GM23248 (cell line): Measurements from ENCODE around the gene CD244. TPM values are rescaled to one million over a fixed set of nuclear protein-coding genes. Genes with fewer than 3 reads are reported as not detected.
"Not testable (repeated sequence)": the region's sequence is repeated elsewhere in the genome, so short reads cannot be mapped to it uniquely, and the experiment has no call there.

Experiments used
- DNase-seq: peaks from one replicate; pipeline ENCODE4 v3.0.0-alpha.2; 2015
- H2AFZ ChIP-seq: fragments of 200-600 bp; sonication (generic); 2 replicates; pipeline ENCODE4 v1.6.1; 2016; ENCODE audit warnings: antibody characterized with exemption
- H3F3A ChIP-seq: fragments of 200-600 bp; sonication (generic); 2 replicates; pipeline ENCODE4 v1.6.1; 2016; ENCODE audit warnings: mild to moderate bottlenecking, antibody characterized with exemption, mixed run types; ENCODE audit not compliant: insufficient read depth
- H3K27ac ChIP-seq: fragments of 200-600 bp; sonication (generic); 2 replicates; pipeline ENCODE4 v1.5.1; 2016; ENCODE audit warnings: mild to moderate bottlenecking
- H3K27me3 ChIP-seq: fragments of 200-600 bp; sonication (generic); replicated peaks from 2 replicates; pipeline ENCODE4 v1.6.1; 2016; ENCODE audit warnings: mild to moderate bottlenecking; ENCODE audit not compliant: insufficient read depth
- H3K36me3 ChIP-seq: fragments of 200-600 bp; sonication (generic); 2 replicates; pipeline ENCODE4 v1.6.1; 2016; ENCODE audit warnings: low read depth, mild to moderate bottlenecking
- H3K4me1 ChIP-seq: fragments of 200-600 bp; sonication (generic); 2 replicates; pipeline ENCODE4 v1.6.1; 2016; ENCODE audit warnings: mild to moderate bottlenecking; ENCODE audit not compliant: insufficient read depth
- H3K4me2 ChIP-seq: fragments of 200-600 bp; sonication (generic); one replicate; pipeline ENCODE4 v1.6.1; 2016; ENCODE audit warnings: mild to moderate bottlenecking; ENCODE audit not compliant: unreplicated experiment
- H3K4me3 ChIP-seq: fragments of 200-600 bp; sonication (generic); 2 replicates; pipeline ENCODE4 v1.5.1; 2016; ENCODE audit warnings: mild to moderate bottlenecking
- H3K79me2 ChIP-seq: fragments of 200-600 bp; sonication (generic); 2 replicates; pipeline ENCODE4 v1.6.1; 2016; ENCODE audit warnings: mild to moderate bottlenecking; ENCODE audit not compliant: insufficient read depth
- H3K9ac ChIP-seq: fragments of 200-600 bp; sonication (generic); 2 replicates; pipeline ENCODE4 v1.6.1; 2016; ENCODE audit warnings: mild to moderate bottlenecking
- H3K9me2 ChIP-seq: fragments of 200-600 bp; sonication (generic); 2 replicates; pipeline ENCODE4 v1.6.1; 2016; ENCODE audit warnings: mixed run types, mild to moderate bottlenecking, moderate library complexity; ENCODE audit not compliant: insufficient read depth
- H3K9me3 ChIP-seq: fragments of 200-600 bp; sonication (generic); one replicate; pipeline ENCODE4 v1.6.1; 2017; ENCODE audit warnings: low read depth
- H4K20me1 ChIP-seq: fragments of 200-600 bp; sonication (generic); 2 replicates; pipeline ENCODE4 v1.6.0; 2016; ENCODE audit not compliant: insufficient read depth
- EZH2 ChIP-seq: fragments of 200-600 bp; sonication (generic); IDR thresholded peaks from 2 replicates; pipeline ENCODE4 v1.6.1; 2018; ENCODE audit warnings: antibody characterized with exemption, mild to moderate bottlenecking; ENCODE audit not compliant: insufficient read depth, poor library complexity, severe bottlenecking
- EZH2phosphoT487 ChIP-seq: fragments of 200-600 bp; sonication (generic); IDR thresholded peaks from 2 replicates; pipeline ENCODE4 v1.6.1; 2018; ENCODE audit warnings: antibody characterized with exemption, moderate library complexity, mild to moderate bottlenecking, low read depth; ENCODE audit not compliant: insufficient read depth
- WGBS, 2 experiments: methylation state at CpG; one replicate each; pipeline ENCODE4 v1.1.6; 2015 to 2017; ENCODE audit warnings: low lambda C conversion rate in 2 of 2, low coverage in 1 of 2; ENCODE audit errors: missing lambda C conversion rate in 2 of 2; 5-methylcytosine and 5-hydroxymethylcytosine counted together
- in situ Hi-C: fragments of 300-500 bp; cut with MboI; formaldehyde crosslinking; loops from 2 replicates; pipeline ENCODE4 v1.15.0; 2020
- polyA plus RNA-seq: library from polyadenylated mRNA; unstranded; fragments of >200 nt; fragmentation: Nextera tagmentation; extraction: Ambion mirVana; gene quantifications from 2 replicates; pipeline ENCODE4 v1.2.1, GENCODE V29; 2016
- total RNA-seq: library from RNA; depleted of rRNA; stranded (reverse); fragments of >200 nt; shearing (Covaris generic); gene quantifications from 2 replicates; pipeline ENCODE4 v1.2.3, GENCODE V29; 2014

Gene CD244
- total and polyA plus RNA-seq, 2 experiments from 2014 or later, result not detected

GRCh38 chr1:160907976-160908375 is 45.3 kb upstream of the CD244 start:
- no peaks in the 10 kb centered on the region for H4K20me1 ChIP-seq
- no peaks in the 10 kb centered on the region for H3F3A ChIP-seq
- H3K4me2 ChIP-seq, result no peak overlapping the region
- DNase-seq, result no peak
- TF ChIP-seq EZH2phosphoT487, result no peak
- TF ChIP-seq EZH2, result no peak
- no peaks in the 10 kb centered on the region for H3K4me1 ChIP-seq
- H3K9me2 ChIP-seq, result no peaks in the 10 kb centered on the region
- no peaks in the 10 kb centered on the region for H3K79me2 ChIP-seq
- H3K4me3 ChIP-seq, result no peak overlapping the region
- no peaks in the 10 kb centered on the region; the same call in none of the 2 replicates for H3K27me3 ChIP-seq
- in situ Hi-C loops, result no loop called here
- no peaks in the 10 kb centered on the region for H3K36me3 ChIP-seq
- H2AFZ ChIP-seq, result no peak overlapping the region
- H3K9ac ChIP-seq, result no peak overlapping the region
- no peaks in the 10 kb centered on the region for H3K9me3 ChIP-seq
- no peak overlapping the region for H3K27ac ChIP-seq
- 10 to 12% methylated on average over 7 of the region's 7 CpGs for WGBS, 2 experiments

GRCh38 chr1:160905617-160905989 is 42.9 kb upstream of the CD244 start:
- Histone ChIP-seq H3K79me2 (no peaks in the 10 kb centered on the region), H3K4me3 (no peak overlapping the region), H3K27ac (no peak overlapping the region), H4K20me1 (no peaks in the 10 kb centered on the region), H3K4me1 (no peaks in the 10 kb centered on the region), H3K27me3 (no peaks in the 10 kb centered on the region), H3F3A (no peaks in the 10 kb centered on the region), H3K9me3 (no peaks in the 10 kb centered on the region), H3K36me3 (no peaks in the 10 kb centered on the region), H3K4me2 (no peak overlapping the region), H3K9me2 (no peaks in the 10 kb centered on the region), H2AFZ (no peak overlapping the region), H3K9ac (no peak overlapping the region)
- WGBS, 2 experiments, result 21 to 35% methylated on average over 4 of the region's 4 CpGs
- no peak for TF ChIP-seq EZH2phosphoT487
- no peak for TF ChIP-seq EZH2
- in situ Hi-C loops, result no loop called here
- DNase-seq, result no peak

- H3K27me3 ChIP-seq, result no peaks in the 10 kb centered on the region
- no peaks in the 10 kb centered on the region for H3K9me3 ChIP-seq
- no peak overlapping the region for H3K27ac ChIP-seq
- no peak overlapping the region for H3K9ac ChIP-seq
- DNase-seq, result no peak
- H3K79me2 ChIP-seq, result no peaks in the 10 kb centered on the region
- H4K20me1 ChIP-seq, result no peaks in the 10 kb centered on the region
- H3K9me2 ChIP-seq, result no peaks in the 10 kb centered on the region
- H2AFZ ChIP-seq, result no peak overlapping the region
- H3K4me1 ChIP-seq, result no peaks in the 10 kb centered on the region
- in situ Hi-C loops, result no loop called here
- no peak overlapping the region for H3K4me3 ChIP-seq
- no peak overlapping the region for H3K4me2 ChIP-seq
- TF ChIP-seq EZH2, result no peak
- no peak for TF ChIP-seq EZH2phosphoT487
- WGBS, 2 experiments, result 20% methylated on average over 8 of the region's 8 CpGs
- no peaks in the 10 kb centered on the region for H3K36me3 ChIP-seq
- no peaks in the 10 kb centered on the region for H3F3A ChIP-seq
Observed at GRCh38 chr1:160904783-160905616, 42.3 kb upstream of the CD244 start.

- H3K79me2 ChIP-seq, H3K27me3 ChIP-seq, H3K27ac ChIP-seq, H3K4me1 ChIP-seq, in situ Hi-C loops, H2AFZ ChIP-seq, H3K4me2 ChIP-seq, H3K36me3 ChIP-seq, H3F3A ChIP-seq, H3K4me3 ChIP-seq, DNase-seq, H3K9ac ChIP-seq, H3K9me2 ChIP-seq, H3K9me3 ChIP-seq, H4K20me1 ChIP-seq: not testable (repeated sequence)
- 41 to 56% methylated on average over 1 of the region's 1 CpG for WGBS, 2 experiments
Observed at GRCh38 chr1:160902251-160902650, 39.6 kb upstream of the CD244 start.

- in situ Hi-C loops, result no loop called here
- Histone ChIP-seq H3K79me2 (no peaks in the 10 kb centered on the region), H3K9ac (no peak overlapping the region), H3K4me2 (no peak overlapping the region), H2AFZ (no peak overlapping the region), H3F3A (no peaks in the 10 kb centered on the region), H3K27ac (no peak overlapping the region), H3K27me3 (no peaks in the 10 kb centered on the region), H3K4me1 (no peaks in the 10 kb centered on the region), H3K4me3 (no peak overlapping the region), H4K20me1 (no peaks in the 10 kb centered on the region), H3K9me2 (no peaks in the 10 kb centered on the region), H3K9me3 (no peaks in the 10 kb centered on the region), H3K36me3 (no peaks in the 10 kb centered on the region)
- 5 to 14% methylated on average over 2 of the region's 2 CpGs for WGBS, 2 experiments
- TF ChIP-seq EZH2, result no peak
- TF ChIP-seq EZH2phosphoT487, result no peak
- no peak for DNase-seq
Observed at GRCh38 chr1:160901768-160902167, 39.1 kb upstream of the CD244 start.

- in situ Hi-C loops, H3K27me3 ChIP-seq, DNase-seq, H4K20me1 ChIP-seq, H3K4me2 ChIP-seq, H3K4me3 ChIP-seq, H3K79me2 ChIP-seq, H3K9ac ChIP-seq, H3K36me3 ChIP-seq, H3F3A ChIP-seq, H3K9me2 ChIP-seq, H3K9me3 ChIP-seq, H3K27ac ChIP-seq, H2AFZ ChIP-seq, H3K4me1 ChIP-seq: not testable (repeated sequence)
- WGBS, 2 experiments, result 17 to 31% methylated on average over 3 of the region's 3 CpGs
Observed at GRCh38 chr1:160900683-160901082, 38.0 kb upstream of the CD244 start.

GRCh38 chr1:160894368-160895135 is 31.9 kb upstream of the CD244 start:
- H3K9me3 ChIP-seq, H2AFZ ChIP-seq, H3K36me3 ChIP-seq, H3K4me1 ChIP-seq, H3K27ac ChIP-seq, in situ Hi-C loops, H3K27me3 ChIP-seq, DNase-seq, H3K79me2 ChIP-seq, H3K4me2 ChIP-seq, H3K9me2 ChIP-seq, H3K9ac ChIP-seq, H3K4me3 ChIP-seq, H4K20me1 ChIP-seq, H3F3A ChIP-seq: not testable (repeated sequence)
- 57 to 59% methylated on average over 18 of the region's 18 CpGs for WGBS, 2 experiments
